Measurements from ENCODE around the gene RYK. TPM values are rescaled to one million over a fixed set of nuclear protein-coding genes. Genes with fewer than 3 reads are reported as not detected.
"Not testable (repeated sequence)": the region's sequence is repeated elsewhere in the genome, so short reads cannot be mapped to it uniquely, and the experiment has no call there.

The RYK gene
- total RNA-seq, 1 experiment from 2014 or later, result 54.2 TPM

DNA sequence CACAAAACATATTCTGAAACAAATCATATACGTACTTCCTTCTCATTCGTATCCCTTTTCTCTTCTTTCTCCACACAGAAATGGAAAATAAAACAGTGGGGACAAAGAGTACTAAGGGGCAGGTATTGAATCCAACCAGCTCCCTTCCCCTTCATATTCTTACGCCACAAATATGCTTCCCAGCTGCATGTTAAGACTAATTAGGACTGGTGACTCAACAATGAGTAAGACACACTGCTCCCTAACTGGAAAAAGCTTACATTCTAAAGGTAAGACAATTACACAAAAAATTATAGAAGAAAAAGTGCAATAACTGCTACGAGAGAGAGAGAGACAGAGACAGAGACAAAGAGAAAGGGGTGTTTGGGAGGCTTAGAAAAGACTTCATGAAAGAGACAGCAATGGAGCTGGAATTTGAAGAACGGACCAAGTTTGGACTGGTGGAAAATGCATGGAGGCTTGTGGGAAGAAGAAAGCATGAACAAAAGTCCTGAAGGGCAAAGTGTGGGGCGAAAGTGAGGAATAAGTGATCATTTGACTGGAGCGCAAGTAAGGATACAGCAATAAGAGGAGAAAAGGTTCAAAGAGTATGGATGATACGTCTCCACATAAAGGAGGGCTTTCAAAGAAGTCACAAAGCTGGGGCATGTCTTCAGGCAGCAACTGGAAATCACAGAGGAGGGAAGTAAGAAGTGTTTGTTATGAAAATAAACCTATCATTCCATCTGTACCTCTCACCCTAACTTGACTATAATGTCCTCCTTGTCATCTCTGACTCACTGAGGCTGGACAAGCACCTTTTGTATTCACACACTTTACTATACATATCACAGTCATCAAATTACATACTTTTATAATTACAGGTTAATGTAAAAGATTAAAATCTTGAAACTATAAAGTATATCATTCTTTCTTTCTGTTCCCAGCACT is 49.2 kb downstream of the RYK start (continued):
- TF ChIP-seq ZNF396 (CRISPR knock-in tag; IDR thresholded peaks at IDR 0.05; ENCODE audit: borderline replicate concordance), result no peak

DNA sequence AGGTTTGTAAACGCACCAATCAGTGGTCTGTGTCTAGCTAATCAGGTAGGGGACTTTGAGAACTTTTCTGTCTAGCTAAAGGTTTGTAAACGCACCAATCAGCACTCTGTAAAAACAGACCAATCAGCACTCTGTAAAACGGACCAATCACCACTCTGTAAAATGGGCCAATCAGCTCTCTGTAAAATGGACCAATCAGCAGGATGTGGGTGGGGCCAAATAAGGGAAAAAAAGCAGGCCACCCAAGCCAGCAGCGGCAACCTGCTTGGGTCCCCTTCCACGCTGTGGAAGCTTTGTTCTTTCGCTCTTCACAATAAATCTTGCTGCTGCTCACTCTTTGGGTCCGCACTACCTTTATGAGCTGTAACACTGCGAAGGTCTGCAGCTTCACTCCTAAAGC is 50.8 kb downstream of the RYK start:
- ATAC-seq; H3K4me3 Mint-ChIP-seq; H3K27me3 Mint-ChIP-seq (ENCODE audit: low read depth); H3K27ac Mint-ChIP-seq; H3K4me1 Mint-ChIP-seq; DNase-seq (ENCODE audit: low spot score); POLR2A ChIA-PET: not testable (repeated sequence)
- Mint-ChIP-seq H3K9me3 (peaks cover 15% of the 10 kb centered on the region), H3K36me3 (peaks cover 52% of the 10 kb centered on the region)
- CTCF ChIA-PET, result interaction anchor here (1.0 to 4.7 kb wide), 4 partner anchors 12 to 270 kb away, joined by 3 to 41 read pairs (median 4); no protein-coding TSS in a partner anchor
- peak; percentile 54 for TF ChIP-seq NFYB (CRISPR knock-in tag; conservative IDR thresholded peaks at IDR 0.05; ENCODE audit: low read depth)

GRCh38 chr3:134199240-134199639 is 51.4 kb downstream of the RYK start:
- Mint-ChIP-seq H3K36me3 (peaks cover 59% of the 10 kb centered on the region), H3K4me3 (no peak overlapping the region), H3K27ac (0 out of 2 replicates have a peak overlapping the region, but pooled peaks have one; percentile 19), H3K27me3 (ENCODE audit: low read depth) (no peaks in the 10 kb centered on the region), H3K9me3 (peaks cover 15% of the 10 kb centered on the region), H3K4me1 (no peaks in the 10 kb centered on the region)
- POLR2A ChIA-PET, result no interaction called here
- CTCF ChIA-PET, result interaction anchor here (1.0 to 4.7 kb wide), 4 partner anchors 13 to 271 kb away, joined by 3 to 41 read pairs (median 4); no protein-coding TSS in a partner anchor
- no peak for TF ChIP-seq NR3C1 (CRISPR knock-in tag; conservative IDR thresholded peaks at IDR 0.05; ENCODE audit: low read depth)
- no peak for TF ChIP-seq ZNF263 (CRISPR knock-in tag; IDR thresholded peaks at IDR 0.05; ENCODE audit: low read depth)
- no peak for TF ChIP-seq FOXP4 (CRISPR knock-in tag; IDR thresholded peaks at IDR 0.05)
- TF ChIP-seq KAT7 (CRISPR knock-in tag; IDR thresholded peaks at IDR 0.05; ENCODE audit: borderline replicate concordance), result no peak
- TF ChIP-seq MYBL2 (CRISPR knock-in tag; IDR thresholded peaks at IDR 0.05), result no peak
- TF ChIP-seq TCF7 (CRISPR knock-in tag; IDR thresholded peaks at IDR 0.05; ENCODE audit: low read depth), result no peak
- TF ChIP-seq ZNF317 (CRISPR knock-in tag; IDR thresholded peaks at IDR 0.05; ENCODE audit: borderline replicate concordance, low read depth), result no peak
- no peak for TF ChIP-seq TP53 (CRISPR knock-in tag; IDR thresholded peaks at IDR 0.05)
- DNase-seq (ENCODE audit: low spot score) (no peak), ATAC-seq (no peak)

DNA sequence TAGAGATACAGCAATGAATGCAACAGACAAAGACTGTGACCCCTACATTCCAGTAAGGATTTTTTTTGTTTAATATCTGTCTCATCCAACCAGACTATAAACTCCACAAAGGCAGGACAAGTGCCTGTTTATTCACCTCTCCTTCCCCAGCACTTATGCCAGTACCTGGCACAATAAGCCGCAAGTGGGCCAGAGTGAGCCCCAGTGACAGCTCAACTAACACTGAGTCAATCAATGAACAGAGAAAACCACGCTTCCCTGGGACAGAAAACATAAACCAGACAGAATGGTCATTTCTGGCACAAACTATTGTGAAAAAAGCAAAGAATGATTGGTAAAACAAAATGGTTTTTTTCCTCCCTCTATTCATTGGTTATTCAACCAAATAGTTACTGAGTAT is 52.2 kb downstream of the RYK start:
- DNase-seq (ENCODE audit: low spot score) (no peak), ATAC-seq (no peak)
- TF ChIP-seq ZNF396 (CRISPR knock-in tag; IDR thresholded peaks at IDR 0.05; ENCODE audit: borderline replicate concordance) (no peak), ZNF121 (CRISPR knock-in tag; IDR thresholded peaks at IDR 0.05) (no peak), TEAD1 (CRISPR knock-in tag; IDR thresholded peaks at IDR 0.05) (no peak), MXD4 (CRISPR knock-in tag; IDR thresholded peaks at IDR 0.05; ENCODE audit: borderline replicate concordance) (no peak), CBFB (CRISPR knock-in tag; IDR thresholded peaks at IDR 0.05; ENCODE audit: low read depth) (no peak), NR2C2 (CRISPR knock-in tag; IDR thresholded peaks at IDR 0.05) (no peak), ZNF423 (CRISPR knock-in tag; IDR thresholded peaks at IDR 0.05) (no peak), FOXP1 (CRISPR knock-in tag; IDR thresholded peaks at IDR 0.05; ENCODE audit: borderline replicate concordance) (no peak), NFE2L1 (CRISPR knock-in tag; IDR thresholded peaks at IDR 0.05) (no peak), NFATC4 (CRISPR knock-in tag; IDR thresholded peaks at IDR 0.05) (no peak), IRF1 (CRISPR knock-in tag; IDR thresholded peaks at IDR 0.05) (no peak), GRHL2 (CRISPR knock-in tag; IDR thresholded peaks at IDR 0.05; ENCODE audit: insufficient replicate concordance, severe bottlenecking) (no peak), SMAD3 (CRISPR knock-in tag; IDR thresholded peaks at IDR 0.05; ENCODE audit: borderline replicate concordance) (no peak), NR3C1 (CRISPR knock-in tag; conservative IDR thresholded peaks at IDR 0.05; ENCODE audit: low read depth) (no peak), ZNF232 (CRISPR knock-in tag; IDR thresholded peaks at IDR 0.05) (no peak)
- TF ChIP-seq, protein P1, sequence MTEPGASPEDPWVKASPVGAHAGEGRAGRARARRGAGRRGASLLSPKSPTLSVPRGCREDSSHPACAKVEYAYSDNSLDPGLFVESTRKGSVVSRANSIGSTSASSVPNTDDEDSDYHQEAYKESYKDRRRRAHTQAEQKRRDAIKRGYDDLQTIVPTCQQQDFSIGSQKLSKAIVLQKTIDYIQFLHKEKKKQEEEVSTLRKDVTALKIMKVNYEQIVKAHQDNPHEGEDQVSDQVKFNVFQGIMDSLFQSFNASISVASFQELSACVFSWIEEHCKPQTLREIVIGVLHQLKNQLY (CRISPR knock-in tag; IDR thresholded peaks at IDR 0.05), result no peak
- Mint-ChIP-seq H3K9me3 (peaks cover 15% of the 10 kb centered on the region), H3K36me3 (peaks cover 64% of the 10 kb centered on the region), H3K27ac (no peak overlapping the region), H3K27me3 (ENCODE audit: low read depth) (no peaks in the 10 kb centered on the region), H3K4me1 (no peaks in the 10 kb centered on the region), H3K4me3 (no peak overlapping the region)
- POLR2A ChIA-PET, result no interaction called here
- CTCF ChIA-PET, result interaction anchor here (0.7 to 4.7 kb wide), 3 partner anchors 14 to 275 kb away, joined by 3 to 41 read pairs (median 4); no protein-coding TSS in a partner anchor
